Loucy (cell line): ENCODE results near the gene INSRR.

Source experiments
- H2AFZ ChIP-seq: fragments of 200-600 bp; sonication (generic); 2 replicates; pipeline ENCODE4 v1.6.0; 2016; ENCODE audit warnings: antibody characterized with exemption, mild to moderate bottlenecking, low read length, moderate library complexity
- H3F3A ChIP-seq: fragments of 200-600 bp; 2 replicates; pipeline ENCODE4 v1.6.0; 2016; ENCODE audit warnings: antibody characterized with exemption, low read depth, mild to moderate bottlenecking
- H3K27me3 ChIP-seq: fragments of 200-600 bp; sonication (generic); 2 replicates; pipeline ENCODE4 v1.6.1; 2014; ENCODE audit warnings: low read length, mild to moderate bottlenecking; ENCODE audit not compliant: insufficient read depth, poor library complexity, severe bottlenecking
- H3K36me3 ChIP-seq: fragments of 200-600 bp; sonication (generic); 2 replicates; pipeline ENCODE4 v1.6.1; 2016; ENCODE audit warnings: low read length; ENCODE audit not compliant: insufficient read depth
- H3K4me1 ChIP-seq: fragments of 200-600 bp; sonication (generic); 2 replicates; pipeline ENCODE4 v1.5.1; 2014; ENCODE audit warnings: low read length, mild to moderate bottlenecking; ENCODE audit not compliant: insufficient read depth, poor library complexity, severe bottlenecking
- H3K4me2 ChIP-seq: fragments of 200-600 bp; sonication (generic); 2 replicates; pipeline ENCODE4 v1.6.0; 2014; ENCODE audit warnings: antibody characterized with exemption, low read length, low read depth, mild to moderate bottlenecking; ENCODE audit not compliant: poor library complexity, severe bottlenecking
- H3K4me3 ChIP-seq: fragments of 200-600 bp; sonication (generic); 2 replicates; pipeline ENCODE4 v1.5.1; 2014; ENCODE audit warnings: low read length, mild to moderate bottlenecking, mixed read lengths; ENCODE audit not compliant: poor library complexity, severe bottlenecking
- H3K79me2 ChIP-seq: fragments of 200-600 bp; sonication (generic); 2 replicates; pipeline ENCODE4 v1.6.1; 2014; ENCODE audit warnings: low read length; ENCODE audit not compliant: insufficient read depth
- H3K9ac ChIP-seq: fragments of 200-600 bp; sonication (generic); 2 replicates; pipeline ENCODE4 v1.6.0; 2014; ENCODE audit warnings: mild to moderate bottlenecking, low read depth, low read length, moderate library complexity; ENCODE audit not compliant: poor library complexity, severe bottlenecking
- H3K9me2 ChIP-seq: fragments of 200-600 bp; sonication (generic); replicated peaks from 2 replicates; pipeline ENCODE4 v1.6.1; 2016; ENCODE audit warnings: low read depth, low read length, mixed read lengths
- H3K9me3 ChIP-seq: fragments of 200-600 bp; sonication (generic); 2 replicates; pipeline ENCODE4 v1.6.1; 2014; ENCODE audit warnings: mild to moderate bottlenecking, antibody characterized with exemption, low read length, low read depth; ENCODE audit not compliant: insufficient read depth
- H4K20me1 ChIP-seq: fragments of 200-600 bp; sonication (generic); 2 replicates; pipeline ENCODE4 v1.6.0; 2014; ENCODE audit warnings: antibody characterized with exemption, low read length, mild to moderate bottlenecking; ENCODE audit not compliant: insufficient read depth, poor library complexity, severe bottlenecking
- EZH2phosphoT487 ChIP-seq: fragments of 200-600 bp; IDR thresholded peaks from 2 replicates; pipeline ENCODE4 v1.6.1; 2018; ENCODE audit warnings: antibody characterized with exemption, mild to moderate bottlenecking, moderate library complexity, borderline replicate concordance
- TF ChIP-seq, protein P1 (sequence below): fragments of 200-600 bp; sonication (generic); conservative IDR thresholded peaks from 2 replicates; pipeline ENCODE4 v1.5.1; 2014; ENCODE audit warnings: mild to moderate bottlenecking, antibody characterized with exemption, low read length

Gene INSRR

DNA sequence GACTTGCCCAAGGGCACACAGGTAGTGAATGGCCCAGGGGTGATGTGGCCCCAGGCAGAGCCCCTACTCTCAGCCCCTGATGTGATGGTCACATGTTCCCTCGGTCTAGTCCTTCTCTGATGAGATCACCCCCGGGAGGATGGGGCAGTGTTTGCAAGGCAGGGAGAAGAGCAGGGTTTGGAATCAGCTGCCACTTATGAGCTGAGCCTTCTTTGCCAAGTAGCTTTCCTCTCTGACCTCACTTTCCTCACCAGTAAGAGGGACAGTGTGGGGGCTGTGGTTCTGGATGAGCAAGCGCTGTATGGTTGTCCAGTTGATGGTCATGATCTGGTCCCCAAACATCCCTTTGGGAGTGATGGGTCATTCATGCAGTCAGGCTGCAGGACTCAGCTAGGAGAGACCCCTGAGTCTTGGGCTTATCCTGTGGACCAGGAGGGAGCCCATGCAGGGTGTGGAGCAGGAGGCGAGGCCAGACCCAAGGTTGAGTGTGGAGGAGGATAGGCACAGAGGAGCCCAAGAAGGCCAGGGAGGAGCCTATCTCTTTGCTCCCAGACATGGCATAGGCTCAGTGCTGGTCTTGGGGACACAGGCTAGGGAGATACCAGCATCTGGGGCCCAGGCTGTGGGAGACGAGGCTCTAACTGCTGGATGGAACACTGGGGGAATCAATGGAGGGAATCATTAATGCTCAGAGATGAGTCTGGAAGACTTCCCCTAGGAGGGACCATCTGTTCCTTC, 18.7 kb upstream of the INSRR start:
- Histone ChIP-seq H3K9me3 (no peaks in the 10 kb centered on the region), H3K9ac (no peak overlapping the region), H2AFZ (no peak overlapping the region), H3K4me3 (no peak overlapping the region), H3K4me2 (no peak overlapping the region), H4K20me1 (no peaks in the 10 kb centered on the region), H3F3A (no peaks in the 10 kb centered on the region), H3K27me3 (no peaks in the 10 kb centered on the region), H3K79me2 (no peaks in the 10 kb centered on the region), H3K9me2 (no peaks in the 10 kb centered on the region), H3K4me1 (no peaks in the 10 kb centered on the region), H3K36me3 (no peaks in the 10 kb centered on the region)
- TF ChIP-seq, protein P1, sequence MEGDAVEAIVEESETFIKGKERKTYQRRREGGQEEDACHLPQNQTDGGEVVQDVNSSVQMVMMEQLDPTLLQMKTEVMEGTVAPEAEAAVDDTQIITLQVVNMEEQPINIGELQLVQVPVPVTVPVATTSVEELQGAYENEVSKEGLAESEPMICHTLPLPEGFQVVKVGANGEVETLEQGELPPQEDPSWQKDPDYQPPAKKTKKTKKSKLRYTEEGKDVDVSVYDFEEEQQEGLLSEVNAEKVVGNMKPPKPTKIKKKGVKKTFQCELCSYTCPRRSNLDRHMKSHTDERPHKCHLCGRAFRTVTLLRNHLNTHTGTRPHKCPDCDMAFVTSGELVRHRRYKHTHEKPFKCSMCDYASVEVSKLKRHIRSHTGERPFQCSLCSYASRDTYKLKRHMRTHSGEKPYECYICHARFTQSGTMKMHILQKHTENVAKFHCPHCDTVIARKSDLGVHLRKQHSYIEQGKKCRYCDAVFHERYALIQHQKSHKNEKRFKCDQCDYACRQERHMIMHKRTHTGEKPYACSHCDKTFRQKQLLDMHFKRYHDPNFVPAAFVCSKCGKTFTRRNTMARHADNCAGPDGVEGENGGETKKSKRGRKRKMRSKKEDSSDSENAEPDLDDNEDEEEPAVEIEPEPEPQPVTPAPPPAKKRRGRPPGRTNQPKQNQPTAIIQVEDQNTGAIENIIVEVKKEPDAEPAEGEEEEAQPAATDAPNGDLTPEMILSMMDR: no peak
- TF ChIP-seq EZH2phosphoT487: no peak

DNA sequence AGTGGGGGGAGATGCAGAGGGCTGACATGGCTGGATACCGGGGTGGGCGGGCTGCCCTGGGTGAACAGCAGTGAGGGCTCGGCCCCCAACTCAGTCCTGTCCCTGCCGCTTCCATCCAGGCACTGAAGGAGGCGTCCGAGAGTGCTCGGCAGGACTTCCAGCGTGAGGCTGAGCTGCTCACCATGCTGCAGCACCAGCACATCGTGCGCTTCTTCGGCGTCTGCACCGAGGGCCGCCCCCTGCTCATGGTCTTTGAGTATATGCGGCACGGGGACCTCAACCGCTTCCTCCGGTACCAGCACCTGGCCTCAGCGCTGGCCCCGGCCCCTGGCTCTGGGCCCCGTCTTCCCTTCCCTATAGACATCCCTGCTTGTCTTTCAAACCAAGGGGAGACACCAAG, 17.4 kb upstream of the INSRR start:
- H3K4me1 ChIP-seq: no peaks in the 10 kb centered on the region
- H3K9ac ChIP-seq: no peak overlapping the region
- no peak overlapping the region for H2AFZ ChIP-seq
- no peak overlapping the region for H3K4me3 ChIP-seq
- no peaks in the 10 kb centered on the region for H3K79me2 ChIP-seq
- H3F3A ChIP-seq: no peaks in the 10 kb centered on the region
- no peaks in the 10 kb centered on the region for H3K9me3 ChIP-seq
- H3K4me2 ChIP-seq: no peak overlapping the region
- H3K9me2 ChIP-seq: no peaks in the 10 kb centered on the region
- TF ChIP-seq, protein P1: no peak
- no peak for TF ChIP-seq EZH2phosphoT487
- H3K36me3 ChIP-seq: no peaks in the 10 kb centered on the region
- no peaks in the 10 kb centered on the region for H3K27me3 ChIP-seq
- H4K20me1 ChIP-seq: no peaks in the 10 kb centered on the region

DNA sequence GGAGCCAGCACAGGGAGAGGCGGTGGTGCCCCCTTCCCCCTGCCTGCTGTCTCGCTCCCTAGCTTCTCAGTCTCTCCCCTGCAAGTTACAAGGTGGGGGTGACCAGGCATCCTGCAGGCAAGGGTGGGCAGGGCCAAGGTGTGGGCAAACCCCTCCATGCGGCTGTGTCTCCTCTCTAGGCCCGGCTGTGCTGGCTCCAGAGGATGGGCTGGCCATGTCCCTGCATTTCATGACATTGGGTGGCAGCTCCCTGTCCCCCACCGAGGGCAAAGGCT, 16.4 kb upstream of the INSRR start:
- Histone ChIP-seq H3K27me3 (no peaks in the 10 kb centered on the region), H3K4me1 (no peaks in the 10 kb centered on the region), H3K9me3 (no peaks in the 10 kb centered on the region), H3K79me2 (no peaks in the 10 kb centered on the region), H3K36me3 (no peaks in the 10 kb centered on the region), H3K4me2 (no peak overlapping the region), H3F3A (no peaks in the 10 kb centered on the region), H4K20me1 (no peaks in the 10 kb centered on the region), H3K9ac (no peak overlapping the region), H3K9me2 (no peaks in the 10 kb centered on the region), H3K4me3 (no peak overlapping the region), H2AFZ (no peak overlapping the region)
- TF ChIP-seq, protein P1: no peak
- TF ChIP-seq EZH2phosphoT487: no peak
